Jurkat, Clone E6-1 (cell line): Measurements from ENCODE around the gene CYB5D1.

Experiments
- DNase-seq: peaks from one replicate; pipeline ENCODE4 v3.0.0-alpha.2; 2011; ENCODE audit warnings: low read depth, low spot score
- H3K4me3 ChIP-seq: 2 replicates; pipeline ENCODE4 v1.5.1; 2011; ENCODE audit warnings: mild to moderate bottlenecking, low read length, control low read depth, moderate library complexity

Gene CYB5D1

DNA sequence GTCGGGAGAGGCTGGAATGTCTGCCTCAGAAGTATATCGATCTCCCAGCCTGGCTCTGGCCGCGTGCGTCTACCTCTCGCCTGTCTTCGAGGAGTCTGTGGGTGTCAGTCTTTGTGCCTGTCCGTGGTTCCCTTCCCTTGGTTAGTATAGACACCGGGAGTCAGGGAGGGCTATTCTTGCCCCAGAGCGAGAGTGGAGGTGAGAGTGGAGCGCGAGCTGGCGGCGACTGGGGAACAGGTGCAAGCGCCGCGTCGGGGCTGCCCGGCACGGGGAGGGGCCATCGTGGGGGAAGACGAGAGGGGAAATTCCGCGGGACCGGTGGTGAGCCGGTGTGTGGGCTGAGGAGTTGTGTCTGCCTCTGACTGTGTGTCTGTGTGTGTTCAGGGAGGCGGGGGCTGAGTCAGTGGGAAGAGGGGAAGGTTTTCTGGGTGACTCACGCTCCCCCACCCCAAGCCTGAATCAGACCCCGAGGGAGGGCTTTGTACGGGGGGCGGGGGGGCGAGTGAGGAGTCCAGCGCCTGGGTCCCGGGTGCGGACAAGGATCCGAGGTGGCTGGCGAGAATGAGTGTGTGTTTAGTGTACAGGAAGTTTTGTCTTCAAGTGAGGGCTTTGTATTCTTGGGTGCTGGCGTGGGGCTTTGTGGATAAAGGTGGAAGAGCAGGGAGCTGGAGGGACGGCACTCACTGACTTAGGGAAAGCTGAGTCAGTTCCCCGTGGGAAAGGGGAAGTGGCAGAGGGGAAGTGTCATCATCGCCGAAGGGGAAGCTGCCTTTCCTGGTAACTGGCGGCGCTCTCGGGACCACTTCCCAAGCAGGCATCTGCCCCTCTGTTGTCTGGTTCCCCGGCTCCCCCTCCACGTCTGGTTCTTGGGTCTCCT lies 15.2 kb upstream of the CYB5D1 start:
- H3K4me3 ChIP-seq = peak overlapping the region; percentile 82
- peak; percentile 40 for DNase-seq

DNA sequence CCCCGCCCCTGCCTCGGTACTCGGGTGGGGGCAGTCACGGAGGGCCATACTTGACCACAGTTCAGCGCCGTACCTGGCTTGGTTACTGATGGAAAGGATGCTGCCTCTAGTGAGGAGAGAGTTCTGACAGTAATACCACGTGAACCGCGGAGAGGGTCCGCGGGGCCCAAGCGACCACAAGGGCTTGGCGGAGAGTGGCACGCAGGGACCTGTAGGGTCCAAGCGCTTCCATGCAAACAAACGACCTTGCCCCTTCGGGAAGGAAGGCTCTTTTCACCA lies 14.6 kb upstream of the CYB5D1 start:
- H3K4me3 ChIP-seq = peak overlapping the region; percentile 82
- no peak for DNase-seq

DNA sequence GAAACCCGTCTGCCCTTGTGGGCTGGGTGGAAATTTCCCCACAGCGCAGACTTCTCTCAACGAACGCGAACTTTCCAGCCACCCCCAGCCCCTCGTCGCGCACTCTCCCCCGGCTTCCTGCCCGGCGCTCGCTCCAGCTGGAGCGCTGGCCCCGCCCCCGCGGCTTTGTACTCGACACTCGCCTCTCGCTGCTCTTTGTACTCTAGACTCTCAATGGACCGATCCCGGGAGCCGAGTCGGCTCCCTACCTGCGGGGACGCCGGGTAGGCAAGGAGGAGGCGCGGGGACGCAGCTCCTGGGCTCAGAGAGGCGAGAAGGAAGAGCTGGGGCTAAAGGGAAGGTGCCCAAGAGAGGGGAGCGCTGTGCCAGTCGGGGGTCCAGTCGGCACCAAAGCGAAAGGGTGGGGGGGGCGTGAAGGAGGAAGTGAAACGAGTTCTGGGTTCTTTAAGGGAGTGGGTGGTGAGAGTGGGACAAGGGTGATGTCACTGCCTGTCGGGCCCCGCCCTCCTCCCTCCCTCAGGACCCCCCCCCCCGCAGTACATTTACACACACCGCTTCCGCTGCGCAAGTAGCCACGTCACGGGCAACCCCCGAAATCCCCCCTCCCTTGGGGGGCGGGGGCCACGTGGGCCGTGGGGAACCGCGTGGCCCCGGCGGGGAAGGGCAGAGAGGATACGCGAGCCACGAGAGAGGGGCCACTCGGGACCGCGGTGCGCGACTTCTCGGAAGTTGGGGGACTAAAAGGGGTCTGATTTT lies 14.1 kb upstream of the CYB5D1 start:
- peak; percentile 71 for DNase-seq
- H3K4me3 ChIP-seq = peak overlapping the region; percentile 82

GRCh38 chr17:7844292-7845154 lies 13.3 kb upstream of the CYB5D1 start:
- peak; percentile 63 for DNase-seq
- H3K4me3 ChIP-seq = peak overlapping the region; percentile 82

DNA sequence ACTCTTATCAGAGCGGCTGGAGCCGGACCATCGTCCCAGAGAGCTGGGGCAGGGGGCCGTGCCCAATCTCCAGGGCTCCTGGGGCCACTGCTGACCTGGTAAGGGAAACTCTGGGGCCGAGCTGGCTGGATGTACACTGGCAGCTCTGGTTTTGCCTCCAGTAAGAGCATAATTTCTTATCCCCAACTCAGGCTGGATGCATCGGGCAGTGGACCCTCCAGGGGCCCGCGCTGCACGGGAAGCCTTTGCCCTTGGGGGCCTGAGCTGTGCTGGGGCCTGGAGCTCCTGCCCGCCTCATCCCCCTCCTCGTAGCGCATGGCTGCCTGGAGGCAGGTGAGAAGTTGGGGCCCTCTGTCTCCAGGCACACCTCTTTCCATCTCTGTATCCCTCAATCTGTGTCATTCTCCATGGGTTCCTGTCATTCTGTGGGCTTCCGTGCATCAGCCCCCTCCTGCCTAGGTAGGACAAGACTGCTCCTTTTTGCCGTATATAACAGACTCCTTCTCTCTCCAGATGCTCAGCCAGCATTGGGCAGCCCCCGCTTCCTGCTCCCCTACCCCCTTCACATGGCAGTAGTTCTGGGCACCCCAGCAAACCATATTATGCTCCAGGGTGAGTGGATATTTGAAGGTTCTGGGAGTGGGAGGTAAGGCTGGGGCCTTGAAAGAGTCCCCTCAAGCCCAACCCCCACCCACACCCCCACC lies 12.3 kb upstream of the CYB5D1 start:
- peak overlapping the region; percentile 82; the same call in 1 of the 2 replicates for H3K4me3 ChIP-seq
- no peak for DNase-seq

DNA sequence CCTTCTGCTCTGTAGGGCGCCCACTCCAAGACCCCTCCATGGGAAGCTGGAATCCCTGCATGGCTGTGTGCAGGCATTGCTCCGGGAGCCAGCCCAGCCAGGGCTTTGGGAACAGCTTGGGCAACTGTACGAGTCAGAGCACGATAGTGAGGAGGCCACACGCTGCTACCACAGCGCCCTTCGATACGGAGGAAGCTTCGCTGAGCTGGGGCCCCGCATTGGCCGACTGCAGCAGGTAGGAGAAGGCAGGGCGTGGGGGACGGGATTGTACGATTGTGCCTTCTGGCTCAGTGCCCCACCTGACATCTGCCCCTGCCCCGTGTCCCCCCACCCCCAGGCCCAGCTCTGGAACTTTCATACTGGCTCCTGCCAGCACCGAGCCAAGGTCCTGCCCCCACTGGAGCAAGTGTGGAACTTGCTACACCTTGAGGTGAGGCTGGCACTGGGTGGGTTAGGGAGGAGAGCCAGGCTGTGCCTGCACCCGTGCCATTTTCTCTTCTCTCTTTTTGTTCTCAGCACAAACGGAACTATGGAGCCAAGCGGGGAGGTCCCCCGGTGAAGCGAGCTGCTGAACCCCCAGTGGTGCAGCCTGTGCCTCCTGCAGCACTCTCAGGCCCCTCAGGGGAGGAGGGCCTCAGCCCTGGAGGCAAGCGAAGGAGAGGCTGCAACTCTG lies 11.6 kb upstream of the CYB5D1 start:
- no peak for DNase-seq
- no peak overlapping the region for H3K4me3 ChIP-seq

- H3K4me3 ChIP-seq = no peak overlapping the region
- no peak for DNase-seq
These were observed 10.8 kb upstream of the CYB5D1 start for GRCh38 chr17:7846765-7847661.

- DNase-seq = no peak
These were observed 9.6 kb upstream of the CYB5D1 start for GRCh38 chr17:7848131-7848579.

DNA sequence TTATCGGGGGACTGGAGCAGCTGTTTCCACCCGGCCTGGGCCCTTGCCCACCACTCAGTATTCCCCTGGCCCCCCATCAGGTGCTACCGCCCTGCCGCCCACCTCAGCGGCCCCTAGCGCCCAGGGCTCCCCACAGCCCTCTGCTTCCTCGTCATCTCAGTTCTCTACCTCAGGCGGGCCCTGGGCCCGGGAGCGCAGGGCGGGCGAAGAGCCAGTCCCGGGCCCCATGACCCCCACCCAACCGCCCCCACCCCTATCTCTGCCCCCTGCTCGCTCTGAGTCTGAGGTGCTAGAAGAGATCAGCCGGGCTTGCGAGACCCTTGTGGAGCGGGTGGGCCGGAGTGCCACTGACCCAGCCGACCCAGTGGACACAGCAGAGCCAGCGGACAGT lies 9.1 kb upstream of the CYB5D1 start:
- no peak overlapping the region for H3K4me3 ChIP-seq
- no peak for DNase-seq

More at GRCh38 chr17:7848131-7848579, 9.6 kb upstream of the CYB5D1 start:
- no peak overlapping the region for H3K4me3 ChIP-seq

- no peak overlapping the region for H3K4me3 ChIP-seq
- no peak for DNase-seq
These were observed 8.6 kb upstream of the CYB5D1 start for GRCh38 chr17:7849130-7849750.

DNA sequence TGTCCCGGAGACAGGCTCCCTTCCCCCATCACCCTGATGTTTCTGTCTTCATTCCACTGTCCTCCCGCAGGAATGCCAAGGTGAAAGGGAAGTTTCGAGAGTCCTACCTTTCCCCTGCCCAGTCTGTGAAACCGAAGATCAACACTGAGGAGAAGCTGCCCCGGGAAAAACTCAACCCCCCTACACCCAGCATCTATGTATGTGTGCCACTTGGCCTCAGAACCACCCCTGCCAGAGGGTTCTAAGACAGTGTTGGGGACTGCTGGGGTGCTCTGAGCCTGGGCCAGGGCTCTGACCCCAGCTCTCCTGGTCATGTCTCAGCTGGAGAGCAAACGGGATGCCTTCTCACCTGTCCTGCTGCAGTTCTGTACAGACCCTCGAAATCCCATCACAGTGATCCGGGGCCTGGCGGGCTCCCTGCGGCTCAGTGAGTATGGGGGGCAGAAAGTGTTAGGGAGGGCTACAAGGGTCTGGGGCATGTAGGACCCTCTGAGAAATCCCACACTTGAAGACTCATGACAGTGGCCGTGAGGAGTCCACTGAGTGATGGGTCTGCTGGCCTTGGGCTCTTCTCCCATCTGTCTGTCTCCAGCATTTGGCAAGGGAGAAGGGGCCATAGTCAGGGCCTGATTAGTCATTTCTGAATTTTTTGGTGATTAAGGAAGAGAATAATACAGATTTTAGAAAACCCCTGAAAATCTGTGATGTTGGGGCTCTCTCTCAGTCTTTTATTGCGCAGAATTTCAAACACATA lies 7.9 kb upstream of the CYB5D1 start:
- no peak overlapping the region for H3K4me3 ChIP-seq
- no peak for DNase-seq

DNA sequence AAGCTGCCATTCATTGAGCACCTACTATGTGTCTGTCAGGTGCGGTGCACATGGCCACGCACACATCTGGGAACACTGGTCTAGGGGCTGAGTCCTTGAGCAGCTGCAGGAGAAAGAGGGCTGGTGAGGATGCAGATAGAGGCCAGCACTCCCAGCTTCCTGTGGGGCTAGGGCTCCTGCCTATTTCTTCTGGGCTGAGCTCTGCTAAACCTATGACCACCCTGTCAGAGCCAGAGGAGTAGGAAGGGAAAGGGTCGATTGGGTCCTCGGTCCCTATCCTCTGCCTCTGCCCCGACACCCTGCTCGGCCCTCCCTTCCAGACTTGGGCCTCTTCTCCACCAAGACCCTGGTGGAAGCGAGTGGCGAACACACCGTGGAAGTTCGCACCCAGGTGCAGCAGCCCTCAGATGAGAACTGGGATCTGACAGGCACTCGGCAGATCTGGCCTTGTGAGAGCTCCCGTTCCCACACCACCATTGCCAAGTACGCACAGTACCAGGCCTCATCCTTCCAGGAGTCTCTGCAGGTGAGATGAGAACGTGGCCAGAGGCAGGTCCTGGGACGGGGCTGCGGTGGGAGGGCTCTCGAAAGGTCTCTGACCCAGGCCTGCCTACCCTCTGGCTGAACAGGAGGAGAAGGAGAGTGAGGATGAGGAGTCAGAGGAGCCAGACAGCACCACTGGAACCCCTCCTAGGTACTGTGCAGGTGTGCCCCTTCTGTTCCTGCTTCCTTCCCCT lies 6.9 kb upstream of the CYB5D1 start:
- H3K4me3 ChIP-seq = peak overlapping the region; percentile 36

GRCh38 chr17:7851438-7852261 lies 6.2 kb upstream of the CYB5D1 start:
- DNase-seq = peak; percentile 89
- peak overlapping the region; percentile 36 for H3K4me3 ChIP-seq

More for the DNA sequence above, 6.9 kb upstream of the CYB5D1 start:
- DNase-seq = no peak

GRCh38 chr17:7852262-7852670 lies 5.5 kb upstream of the CYB5D1 start:
- DNase-seq = no peak
- no peak overlapping the region for H3K4me3 ChIP-seq
